ENCODE measurements around the gene CEP120. TPM values are rescaled to one million over a fixed set of nuclear protein-coding genes. Genes with fewer than 3 reads are reported as not detected.
"Not testable (repeated sequence)": the region's sequence is repeated elsewhere in the genome, so short reads cannot be mapped to it uniquely, and the experiment has no call there.

CEP120 gene
- polyA plus RNA-seq, 2 of the 4 experiments (the other 2 are of a cell fraction): 10.1 to 40.8 TPM

DNA sequence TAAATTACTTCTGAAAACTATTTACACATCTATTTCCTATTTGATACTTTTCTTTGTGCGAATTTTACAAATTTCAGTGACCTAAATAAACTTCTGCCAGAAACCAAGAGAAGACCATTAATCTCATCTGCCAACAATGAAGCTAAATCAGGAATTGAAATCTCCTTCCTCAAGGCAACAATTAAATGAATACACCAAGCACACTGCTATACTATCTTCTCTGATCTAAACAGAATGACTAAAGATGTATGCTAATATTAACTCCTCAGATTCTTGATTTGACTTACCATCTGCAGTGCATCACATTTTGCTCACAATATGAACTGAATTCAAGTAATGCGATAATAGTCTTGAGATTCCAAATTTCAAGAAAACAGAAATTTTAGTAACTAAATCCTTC lies 82.3 kb downstream of the CEP120 start:
- Histone ChIP-seq H3K4me1 (no peaks in the 10 kb centered on the region), H3K27ac (no peak overlapping the region), H3K4me3 (no peak overlapping the region), H3K4me2 (no peak overlapping the region), H3K9me3 (no peaks in the 10 kb centered on the region)
- FAIRE-seq: no peak
- ChIA-PET POLR2A (no interaction called here), CTCF (no interaction called here)
- WGBS (ENCODE audit: missing lambda C conversion rate): 57% methylated on average over 2 of the region's 2 CpGs
- TF ChIP-seq SMC3 (IDR thresholded peaks at IDR 0.05): no peak
- TF ChIP-seq ZC3H11A (IDR thresholded peaks at IDR 0.05): no peak
- no peak for TF ChIP-seq FOSB (CRISPR knock-in tag; IDR thresholded peaks at IDR 0.05)
- no peak for TF ChIP-seq SREBF2 (IDR thresholded peaks at IDR 0.05)
- TF ChIP-seq RARB (CRISPR knock-in tag; IDR thresholded peaks at IDR 0.05): no peak
- no peak for TF ChIP-seq TFCP2L1 (CRISPR knock-in tag; IDR thresholded peaks at IDR 0.05)
- TF ChIP-seq JUNB (IDR thresholded peaks at IDR 0.05): no peak
- no peak for TF ChIP-seq RFX5 (IDR thresholded peaks at IDR 0.05)
- no peak for TF ChIP-seq MYC (IDR thresholded peaks at IDR 0.05; ENCODE audit: borderline replicate concordance, low read length)
- no peak for TF ChIP-seq KDM5A (IDR thresholded peaks at IDR 0.05)
- TF ChIP-seq, protein P1, sequence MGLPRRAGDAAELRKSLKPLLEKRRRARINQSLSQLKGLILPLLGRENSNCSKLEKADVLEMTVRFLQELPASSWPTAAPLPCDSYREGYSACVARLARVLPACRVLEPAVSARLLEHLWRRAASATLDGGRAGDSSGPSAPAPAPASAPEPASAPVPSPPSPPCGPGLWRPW (IDR thresholded peaks at IDR 0.05): no peak
- TF ChIP-seq NPAS2 (CRISPR knock-in tag; IDR thresholded peaks at IDR 0.05; ENCODE audit: borderline replicate concordance): no peak
- TF ChIP-seq FOXS1 (CRISPR knock-in tag; IDR thresholded peaks at IDR 0.05): no peak
- TF ChIP-seq, protein P2, sequence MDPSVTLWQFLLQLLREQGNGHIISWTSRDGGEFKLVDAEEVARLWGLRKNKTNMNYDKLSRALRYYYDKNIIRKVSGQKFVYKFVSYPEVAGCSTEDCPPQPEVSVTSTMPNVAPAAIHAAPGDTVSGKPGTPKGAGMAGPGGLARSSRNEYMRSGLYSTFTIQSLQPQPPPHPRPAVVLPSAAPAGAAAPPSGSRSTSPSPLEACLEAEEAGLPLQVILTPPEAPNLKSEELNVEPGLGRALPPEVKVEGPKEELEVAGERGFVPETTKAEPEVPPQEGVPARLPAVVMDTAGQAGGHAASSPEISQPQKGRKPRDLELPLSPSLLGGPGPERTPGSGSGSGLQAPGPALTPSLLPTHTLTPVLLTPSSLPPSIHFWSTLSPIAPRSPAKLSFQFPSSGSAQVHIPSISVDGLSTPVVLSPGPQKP (IDR thresholded peaks at IDR 0.05; ENCODE audit: low read depth, low read length): no peak
- TF ChIP-seq CEBPB (IDR thresholded peaks at IDR 0.05): no peak
- no peak for TF ChIP-seq EP300 (IDR thresholded peaks at IDR 0.05)
- no peak for TF ChIP-seq PHF8 (IDR thresholded peaks at IDR 0.05; ENCODE audit: borderline replicate concordance, low read depth)
- no peak for TF ChIP-seq POLR2AphosphoS2 (conservative IDR thresholded peaks at IDR 0.05; ENCODE audit: low read length)
- no peak for TF ChIP-seq GATA3 (IDR thresholded peaks at IDR 0.05; ENCODE audit: borderline replicate concordance)
- ATAC-seq: no peak
- no peak for DNase-seq (ENCODE audit: low read depth in 1 of 2, low spot score in 1 of 2)

DNA sequence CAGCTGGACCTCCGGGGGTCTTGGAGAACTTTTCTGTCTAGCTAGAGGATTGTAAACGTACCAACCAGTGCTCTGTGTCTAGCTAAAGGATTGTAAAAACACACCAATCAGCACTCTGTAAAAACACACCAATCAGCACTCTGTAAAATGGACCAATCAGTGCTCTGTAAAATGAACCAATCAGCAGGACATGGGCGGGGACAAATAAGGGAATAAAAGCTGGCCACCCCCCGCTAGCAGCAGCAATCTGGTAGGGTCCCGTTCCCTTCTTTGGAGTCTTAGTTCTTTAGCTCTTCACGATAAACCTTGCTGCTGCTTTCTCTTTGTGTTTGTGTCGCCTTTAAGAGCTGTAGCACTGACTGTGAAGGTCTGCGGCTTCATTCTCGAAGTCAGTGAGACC lies 114.8 kb downstream of the CEP120 start:
- H3K9me3 ChIP-seq; DNase-seq (ENCODE audit: low read depth in 1 of 2, low spot score in 1 of 2); H3K4me3 ChIP-seq; FAIRE-seq; H3K4me2 ChIP-seq; CTCF ChIA-PET; POLR2A ChIA-PET; ATAC-seq; H3K4me1 ChIP-seq; H3K27ac ChIP-seq: not testable (repeated sequence)
- WGBS (ENCODE audit: missing lambda C conversion rate): 36% methylated on average over 9 of the region's 9 CpGs
- peak; percentile 45 for TF ChIP-seq MAFK (IDR thresholded peaks at IDR 0.05; ENCODE audit: partially characterized antibody)

DNA sequence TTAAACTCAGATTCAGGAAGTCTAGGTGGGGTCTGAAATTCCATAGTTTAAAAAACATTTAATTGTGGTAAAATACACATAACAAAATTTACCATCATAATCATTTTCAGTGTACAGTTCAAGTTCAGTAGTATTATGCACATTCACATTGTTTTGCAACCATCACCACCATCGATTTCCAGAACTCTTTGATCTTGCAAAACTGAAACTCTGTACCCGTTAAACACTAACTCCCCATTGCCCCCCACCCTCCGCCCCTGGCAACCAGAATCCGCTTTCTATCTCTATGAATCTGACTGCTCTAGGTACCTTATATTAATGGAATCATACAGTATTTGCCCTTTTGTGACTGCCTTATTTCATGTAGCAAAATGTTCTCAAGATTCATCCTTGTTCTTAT lies 117.5 kb downstream of the CEP120 start:
- ChIA-PET POLR2A (no interaction called here), CTCF (interaction anchor here (0.6 to 0.7 kb wide), 2 partner anchors 305 to 805 kb away, joined by 3 read pairs; no protein-coding TSS in a partner anchor)
- Histone ChIP-seq H3K27ac (no peak overlapping the region), H3K4me1 (no peaks in the 10 kb centered on the region), H3K9me3 (no peaks in the 10 kb centered on the region), H3K4me2 (no peak overlapping the region), H3K4me3 (no peak overlapping the region)
- no peak for FAIRE-seq
- 21% methylated on average over 4 of the region's 4 CpGs for WGBS (ENCODE audit: missing lambda C conversion rate)
- no peak for ATAC-seq
- no peak for DNase-seq (ENCODE audit: low read depth in 1 of 2, low spot score in 1 of 2)
- TF ChIP-seq HEYL (CRISPR knock-in tag; IDR thresholded peaks at IDR 0.05) (no peak), FOSL2 (IDR thresholded peaks at IDR 0.05) (no peak), FOSL2 (CRISPR knock-in tag; IDR thresholded peaks at IDR 0.05) (no peak), HOXB5 (CRISPR knock-in tag; IDR thresholded peaks at IDR 0.05) (no peak), JUNB (IDR thresholded peaks at IDR 0.05) (no peak), POLR2A (IDR thresholded peaks at IDR 0.05; ENCODE audit: low read length) (no peak), KDM5A (IDR thresholded peaks at IDR 0.05) (no peak), NPAS2 (CRISPR knock-in tag; IDR thresholded peaks at IDR 0.05; ENCODE audit: borderline replicate concordance) (no peak), GATA3 (IDR thresholded peaks at IDR 0.05; ENCODE audit: borderline replicate concordance) (no peak), SREBF2 (IDR thresholded peaks at IDR 0.05) (no peak), HDAC2 (IDR thresholded peaks at IDR 0.05) (no peak), ZSCAN20 (CRISPR knock-in tag; IDR thresholded peaks at IDR 0.05) (no peak), PHF8 (IDR thresholded peaks at IDR 0.05; ENCODE audit: borderline replicate concordance, low read depth) (no peak), NR3C1 (IDR thresholded peaks at IDR 0.05) (no peak)
- TF ChIP-seq, protein P3, sequence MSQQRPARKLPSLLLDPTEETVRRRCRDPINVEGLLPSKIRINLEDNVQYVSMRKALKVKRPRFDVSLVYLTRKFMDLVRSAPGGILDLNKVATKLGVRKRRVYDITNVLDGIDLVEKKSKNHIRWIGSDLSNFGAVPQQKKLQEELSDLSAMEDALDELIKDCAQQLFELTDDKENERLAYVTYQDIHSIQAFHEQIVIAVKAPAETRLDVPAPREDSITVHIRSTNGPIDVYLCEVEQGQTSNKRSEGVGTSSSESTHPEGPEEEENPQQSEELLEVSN (IDR thresholded peaks at IDR 0.05; ENCODE audit: borderline replicate concordance, low read depth): no peak
- TF ChIP-seq, protein P4, sequence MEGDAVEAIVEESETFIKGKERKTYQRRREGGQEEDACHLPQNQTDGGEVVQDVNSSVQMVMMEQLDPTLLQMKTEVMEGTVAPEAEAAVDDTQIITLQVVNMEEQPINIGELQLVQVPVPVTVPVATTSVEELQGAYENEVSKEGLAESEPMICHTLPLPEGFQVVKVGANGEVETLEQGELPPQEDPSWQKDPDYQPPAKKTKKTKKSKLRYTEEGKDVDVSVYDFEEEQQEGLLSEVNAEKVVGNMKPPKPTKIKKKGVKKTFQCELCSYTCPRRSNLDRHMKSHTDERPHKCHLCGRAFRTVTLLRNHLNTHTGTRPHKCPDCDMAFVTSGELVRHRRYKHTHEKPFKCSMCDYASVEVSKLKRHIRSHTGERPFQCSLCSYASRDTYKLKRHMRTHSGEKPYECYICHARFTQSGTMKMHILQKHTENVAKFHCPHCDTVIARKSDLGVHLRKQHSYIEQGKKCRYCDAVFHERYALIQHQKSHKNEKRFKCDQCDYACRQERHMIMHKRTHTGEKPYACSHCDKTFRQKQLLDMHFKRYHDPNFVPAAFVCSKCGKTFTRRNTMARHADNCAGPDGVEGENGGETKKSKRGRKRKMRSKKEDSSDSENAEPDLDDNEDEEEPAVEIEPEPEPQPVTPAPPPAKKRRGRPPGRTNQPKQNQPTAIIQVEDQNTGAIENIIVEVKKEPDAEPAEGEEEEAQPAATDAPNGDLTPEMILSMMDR (IDR thresholded peaks at IDR 0.05): no peak
- TF ChIP-seq, protein P1 (IDR thresholded peaks at IDR 0.05): no peak
- TF ChIP-seq, protein P5, sequence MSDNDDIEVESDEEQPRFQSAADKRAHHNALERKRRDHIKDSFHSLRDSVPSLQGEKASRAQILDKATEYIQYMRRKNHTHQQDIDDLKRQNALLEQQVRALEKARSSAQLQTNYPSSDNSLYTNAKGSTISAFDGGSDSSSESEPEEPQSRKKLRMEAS (IDR thresholded peaks at IDR 0.05): no peak
- TF ChIP-seq, protein P6, sequence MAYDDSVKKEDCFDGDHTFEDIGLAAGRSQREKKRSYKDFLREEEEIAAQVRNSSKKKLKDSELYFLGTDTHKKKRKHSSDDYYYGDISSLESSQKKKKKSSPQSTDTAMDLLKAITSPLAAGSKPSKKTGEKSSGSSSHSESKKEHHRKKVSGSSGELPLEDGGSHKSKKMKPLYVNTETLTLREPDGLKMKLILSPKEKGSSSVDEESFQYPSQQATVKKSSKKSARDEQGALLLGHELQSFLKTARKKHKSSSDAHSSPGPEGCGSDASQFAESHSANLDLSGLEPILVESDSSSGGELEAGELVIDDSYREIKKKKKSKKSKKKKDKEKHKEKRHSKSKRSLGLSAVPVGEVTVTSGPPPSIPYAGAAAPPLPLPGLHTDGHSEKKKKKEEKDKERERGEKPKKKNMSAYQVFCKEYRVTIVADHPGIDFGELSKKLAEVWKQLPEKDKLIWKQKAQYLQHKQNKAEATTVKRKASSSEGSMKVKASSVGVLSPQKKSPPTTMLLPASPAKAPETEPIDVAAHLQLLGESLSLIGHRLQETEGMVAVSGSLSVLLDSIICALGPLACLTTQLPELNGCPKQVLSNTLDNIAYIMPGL (CRISPR knock-in tag; IDR thresholded peaks at IDR 0.05; ENCODE audit: borderline replicate concordance): no peak
